ENCODE measurements around the gene MAG.

DNA sequence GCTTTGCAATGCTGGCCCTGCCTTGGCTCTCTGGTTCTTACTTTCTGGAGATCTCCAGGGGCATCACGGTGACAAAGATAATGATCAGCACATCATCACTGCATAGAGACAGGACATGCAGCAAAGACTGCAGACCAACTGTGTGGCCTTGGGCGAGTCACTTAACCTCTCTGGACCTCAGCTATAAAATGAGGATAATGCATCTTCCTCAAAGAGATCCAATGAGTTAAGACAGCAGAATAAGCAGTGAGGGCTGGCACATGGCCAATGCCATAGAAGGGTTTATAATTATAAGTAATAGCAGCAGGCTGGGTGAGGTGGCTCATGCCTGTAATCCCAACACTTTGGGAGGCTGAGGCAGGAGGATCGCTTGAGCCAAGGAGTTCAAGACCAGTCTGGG is 2.4 kb downstream of the MAG start:
- TF ChIP-seq POLR2A (IDR thresholded peaks at IDR 0.05), result no peak
- TF ChIP-seq, protein P1, sequence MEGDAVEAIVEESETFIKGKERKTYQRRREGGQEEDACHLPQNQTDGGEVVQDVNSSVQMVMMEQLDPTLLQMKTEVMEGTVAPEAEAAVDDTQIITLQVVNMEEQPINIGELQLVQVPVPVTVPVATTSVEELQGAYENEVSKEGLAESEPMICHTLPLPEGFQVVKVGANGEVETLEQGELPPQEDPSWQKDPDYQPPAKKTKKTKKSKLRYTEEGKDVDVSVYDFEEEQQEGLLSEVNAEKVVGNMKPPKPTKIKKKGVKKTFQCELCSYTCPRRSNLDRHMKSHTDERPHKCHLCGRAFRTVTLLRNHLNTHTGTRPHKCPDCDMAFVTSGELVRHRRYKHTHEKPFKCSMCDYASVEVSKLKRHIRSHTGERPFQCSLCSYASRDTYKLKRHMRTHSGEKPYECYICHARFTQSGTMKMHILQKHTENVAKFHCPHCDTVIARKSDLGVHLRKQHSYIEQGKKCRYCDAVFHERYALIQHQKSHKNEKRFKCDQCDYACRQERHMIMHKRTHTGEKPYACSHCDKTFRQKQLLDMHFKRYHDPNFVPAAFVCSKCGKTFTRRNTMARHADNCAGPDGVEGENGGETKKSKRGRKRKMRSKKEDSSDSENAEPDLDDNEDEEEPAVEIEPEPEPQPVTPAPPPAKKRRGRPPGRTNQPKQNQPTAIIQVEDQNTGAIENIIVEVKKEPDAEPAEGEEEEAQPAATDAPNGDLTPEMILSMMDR (IDR thresholded peaks at IDR 0.05), result no peak
